Epithelial cell of esophagus (primary cell): Measurements from ENCODE around the gene OR7G2.
"Not testable (repeated sequence)": the region's sequence is repeated elsewhere in the genome, so short reads cannot be mapped to it uniquely, and the experiment has no call there.

ENCODE experiments used
- DNase-seq: peaks from one replicate; pipeline ENCODE4 v3.0.0; 2010; ENCODE audit warnings: low read depth
- H3K4me3 ChIP-seq: 2 replicates; pipeline ENCODE4 v1.5.1; 2011; ENCODE audit warnings: mild to moderate bottlenecking, low read length, control low read depth
- TF ChIP-seq, protein P1 (sequence below): IDR thresholded peaks from 2 replicates; pipeline ENCODE4 v1.5.1; 2011; ENCODE audit warnings: low read depth, mild to moderate bottlenecking, low read length, control low read depth, inconsistent platforms; ENCODE audit not compliant: insufficient read depth; ENCODE audit errors: missing control alignments

OR7G2 gene

GRCh38 chr19:9058905-9059667, 48.2 kb downstream of the OR7G2 start:
- H3K4me3 ChIP-seq, result no peak overlapping the region
- DNase-seq, result peak; percentile 30
- TF ChIP-seq, protein P1, sequence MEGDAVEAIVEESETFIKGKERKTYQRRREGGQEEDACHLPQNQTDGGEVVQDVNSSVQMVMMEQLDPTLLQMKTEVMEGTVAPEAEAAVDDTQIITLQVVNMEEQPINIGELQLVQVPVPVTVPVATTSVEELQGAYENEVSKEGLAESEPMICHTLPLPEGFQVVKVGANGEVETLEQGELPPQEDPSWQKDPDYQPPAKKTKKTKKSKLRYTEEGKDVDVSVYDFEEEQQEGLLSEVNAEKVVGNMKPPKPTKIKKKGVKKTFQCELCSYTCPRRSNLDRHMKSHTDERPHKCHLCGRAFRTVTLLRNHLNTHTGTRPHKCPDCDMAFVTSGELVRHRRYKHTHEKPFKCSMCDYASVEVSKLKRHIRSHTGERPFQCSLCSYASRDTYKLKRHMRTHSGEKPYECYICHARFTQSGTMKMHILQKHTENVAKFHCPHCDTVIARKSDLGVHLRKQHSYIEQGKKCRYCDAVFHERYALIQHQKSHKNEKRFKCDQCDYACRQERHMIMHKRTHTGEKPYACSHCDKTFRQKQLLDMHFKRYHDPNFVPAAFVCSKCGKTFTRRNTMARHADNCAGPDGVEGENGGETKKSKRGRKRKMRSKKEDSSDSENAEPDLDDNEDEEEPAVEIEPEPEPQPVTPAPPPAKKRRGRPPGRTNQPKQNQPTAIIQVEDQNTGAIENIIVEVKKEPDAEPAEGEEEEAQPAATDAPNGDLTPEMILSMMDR, result no peak

GRCh38 chr19:9057505-9058258, 49.6 kb downstream of the OR7G2 start:
- no peak overlapping the region for H3K4me3 ChIP-seq
- no peak for DNase-seq
- TF ChIP-seq, protein P1, result no peak

- H3K4me3 ChIP-seq, DNase-seq: not testable (repeated sequence)
Observed at GRCh38 chr19:9056131-9056530, 51.1 kb downstream of the OR7G2 start.

GRCh38 chr19:9054765-9055164, 52.5 kb downstream of the OR7G2 start:
- H3K4me3 ChIP-seq, result no peak overlapping the region
- TF ChIP-seq, protein P1, result no peak
- DNase-seq, result peak; percentile 77

DNA sequence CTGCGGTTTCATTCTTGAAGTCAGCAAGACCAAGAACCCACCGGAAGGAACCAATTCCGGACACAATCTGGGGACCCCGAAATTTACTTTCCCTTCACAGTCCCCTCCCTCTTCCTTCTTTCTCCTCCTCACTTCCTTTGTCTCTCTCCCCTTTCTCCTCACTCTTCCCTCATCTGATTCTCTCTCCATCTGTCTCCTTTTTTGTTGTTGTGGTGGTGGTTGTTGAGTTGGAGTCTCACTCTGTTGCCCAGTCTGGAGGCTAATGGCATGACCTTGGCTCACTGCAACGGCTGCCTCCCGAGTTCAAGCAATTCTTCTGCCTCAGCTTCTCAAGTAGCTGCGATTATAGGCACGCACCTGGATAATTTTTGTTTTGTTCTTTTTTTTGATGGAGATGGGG, 53.1 kb downstream of the OR7G2 start:
- H3K4me3 ChIP-seq, result no peak overlapping the region
- TF ChIP-seq, protein P1, result no peak

DNA sequence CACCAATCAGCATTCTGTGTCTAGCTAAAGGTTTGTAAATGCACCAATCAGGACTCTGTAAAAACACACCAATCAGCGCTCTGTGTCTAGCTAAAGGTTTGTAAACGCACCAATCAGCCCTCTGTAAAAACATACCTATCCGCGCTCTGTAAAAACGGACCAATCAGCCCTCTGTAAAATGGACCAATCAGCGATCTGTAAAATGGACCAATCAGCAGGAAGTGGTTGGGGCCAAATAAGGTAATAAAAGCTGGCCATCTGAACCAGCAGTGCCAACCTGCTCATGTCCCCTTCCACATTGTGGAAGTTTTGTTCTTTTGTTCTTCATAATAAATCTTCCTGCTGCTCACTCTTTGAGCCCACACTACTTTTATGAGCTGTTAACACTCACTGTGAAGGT, 53.6 kb downstream of the OR7G2 start:
- not testable (repeated sequence) for DNase-seq, H3K4me3 ChIP-seq

More for the DNA sequence above, 53.1 kb downstream of the OR7G2 start:
- DNase-seq, result no peak

- H3K4me3 ChIP-seq, result no peak overlapping the region
- TF ChIP-seq, protein P1, result no peak
- no peak for DNase-seq
Observed at GRCh38 chr19:9052894-9053293, 54.4 kb downstream of the OR7G2 start.
